SU-DHL-6 (cell line): ENCODE results near the gene NEUROG1.

Experiments used
- CTCF ChIP-seq: fragments of 200-600 bp; sonication (generic); IDR thresholded peaks from one replicate; pipeline ENCODE4 v1.5.1; 2017; ENCODE audit warnings: antibody characterized with exemption, mild to moderate bottlenecking, low read length, moderate library complexity; ENCODE audit not compliant: insufficient read depth, poor library complexity, severe bottlenecking
- EZH2phosphoT487 ChIP-seq: fragments of 200-600 bp; sonication (generic), shearing (Covaris generic); conservative IDR thresholded peaks from 2 replicates; pipeline ENCODE4 v1.6.1; 2018; ENCODE audit warnings: mild to moderate bottlenecking, antibody characterized with exemption, low read length, moderate library complexity, mixed read lengths

- TF ChIP-seq CTCF (no peak), EZH2phosphoT487 (no peak)
These were observed 51.1 kb downstream of the NEUROG1 start for GRCh38 chr5:135484674-135485086.
